ENCODE measurements around the gene STOX2.

The STOX2 gene

GRCh38 chr4:183960046-183960420 lies 54.9 kb downstream of the STOX2 start:
- Histone ChIP-seq H4K20me1 (ENCODE audit: insufficient read depth, low read length) (no peaks in the 10 kb centered on the region), H3K4me2 (ENCODE audit: low read length) (no peak overlapping the region), H3K79me2 (ENCODE audit: low read length) (no peaks in the 10 kb centered on the region), H2AFZ (ENCODE audit: low read depth, low read length) (no peak overlapping the region), H3K27ac (ENCODE audit: low read length) (no peak overlapping the region), H3K27me3 (ENCODE audit: low read depth, low read length) (no peaks in the 10 kb centered on the region), H3K4me3 (ENCODE audit: low read length) (no peak overlapping the region), H3K9ac (ENCODE audit: low read length) (no peak overlapping the region), H3K9me3 (ENCODE audit: insufficient read depth, low read length) (no peaks in the 10 kb centered on the region), H3K36me3 (replicated peaks; ENCODE audit: low read depth, low read length) (no peaks in the 10 kb centered on the region), H3K4me1 (ENCODE audit: low read length) (no peaks in the 10 kb centered on the region)
- TF ChIP-seq EZH2phosphoT487 (IDR thresholded peaks at IDR 0.05; ENCODE audit: low read depth) (no peak), CTCF (IDR thresholded peaks at IDR 0.05; ENCODE audit: low read depth, low read length) (no peak)

GRCh38 chr4:183960962-183961541 lies 55.9 kb downstream of the STOX2 start:
- Histone ChIP-seq H3K36me3 (replicated peaks; ENCODE audit: low read depth, low read length) (no peaks in the 10 kb centered on the region), H2AFZ (ENCODE audit: low read depth, low read length) (no peak overlapping the region), H3K9ac (ENCODE audit: low read length) (no peak overlapping the region), H3K27me3 (ENCODE audit: low read depth, low read length) (no peaks in the 10 kb centered on the region), H3K9me3 (ENCODE audit: insufficient read depth, low read length) (no peaks in the 10 kb centered on the region), H3K4me3 (ENCODE audit: low read length) (no peak overlapping the region), H3K4me1 (ENCODE audit: low read length) (no peaks in the 10 kb centered on the region), H3K79me2 (ENCODE audit: low read length) (no peaks in the 10 kb centered on the region), H3K4me2 (ENCODE audit: low read length) (no peak overlapping the region), H4K20me1 (ENCODE audit: insufficient read depth, low read length) (no peaks in the 10 kb centered on the region), H3K27ac (ENCODE audit: low read length) (no peak overlapping the region)
- TF ChIP-seq EZH2phosphoT487 (IDR thresholded peaks at IDR 0.05; ENCODE audit: low read depth) (no peak), CTCF (IDR thresholded peaks at IDR 0.05; ENCODE audit: low read depth, low read length) (no peak)

- no peak overlapping the region for H3K4me3 ChIP-seq (ENCODE audit: low read length)
- no peaks in the 10 kb centered on the region for H4K20me1 ChIP-seq (ENCODE audit: insufficient read depth, low read length)
- H2AFZ ChIP-seq (ENCODE audit: low read depth, low read length) = no peak overlapping the region
- H3K4me1 ChIP-seq (ENCODE audit: low read length) = no peaks in the 10 kb centered on the region
- H3K79me2 ChIP-seq (ENCODE audit: low read length) = no peaks in the 10 kb centered on the region
- H3K4me2 ChIP-seq (ENCODE audit: low read length) = no peak overlapping the region
- no peaks in the 10 kb centered on the region for H3K9me3 ChIP-seq (ENCODE audit: insufficient read depth, low read length)
- no peaks in the 10 kb centered on the region for H3K36me3 ChIP-seq (replicated peaks; ENCODE audit: low read depth, low read length)
- H3K9ac ChIP-seq (ENCODE audit: low read length) = no peak overlapping the region
- no peak overlapping the region for H3K27ac ChIP-seq (ENCODE audit: low read length)
- TF ChIP-seq EZH2phosphoT487 (IDR thresholded peaks at IDR 0.05; ENCODE audit: low read depth) = no peak
- TF ChIP-seq CTCF (IDR thresholded peaks at IDR 0.05; ENCODE audit: low read depth, low read length) = no peak
- no peaks in the 10 kb centered on the region for H3K27me3 ChIP-seq (ENCODE audit: low read depth, low read length)
Observed at GRCh38 chr4:183961795-183962194, 56.7 kb downstream of the STOX2 start.

- H3K36me3 ChIP-seq (replicated peaks; ENCODE audit: low read depth, low read length) = no peaks in the 10 kb centered on the region
Observed at GRCh38 chr4:183962419-183962818, 57.3 kb downstream of the STOX2 start.

More at GRCh38 chr4:183962419-183962818, 57.3 kb downstream of the STOX2 start:
- H3K27ac ChIP-seq (ENCODE audit: low read length) = no peak overlapping the region
- no peaks in the 10 kb centered on the region for H3K27me3 ChIP-seq (ENCODE audit: low read depth, low read length)
- TF ChIP-seq CTCF (IDR thresholded peaks at IDR 0.05; ENCODE audit: low read depth, low read length) (no peak), EZH2phosphoT487 (IDR thresholded peaks at IDR 0.05; ENCODE audit: low read depth) (no peak)
- H4K20me1 ChIP-seq (ENCODE audit: insufficient read depth, low read length) = no peaks in the 10 kb centered on the region
- no peak overlapping the region for H3K4me3 ChIP-seq (ENCODE audit: low read length)
- H3K4me1 ChIP-seq (ENCODE audit: low read length) = no peaks in the 10 kb centered on the region
- no peak overlapping the region for H3K4me2 ChIP-seq (ENCODE audit: low read length)
- H3K9me3 ChIP-seq (ENCODE audit: insufficient read depth, low read length) = no peaks in the 10 kb centered on the region
- H2AFZ ChIP-seq (ENCODE audit: low read depth, low read length) = no peak overlapping the region
- no peaks in the 10 kb centered on the region for H3K79me2 ChIP-seq (ENCODE audit: low read length)
- no peak overlapping the region for H3K9ac ChIP-seq (ENCODE audit: low read length)

Measured in OCI-LY3 (cell line).